ENCODE results near the gene SHROOM3. TPM values are rescaled to one million over a fixed set of nuclear protein-coding genes. Genes with fewer than 3 reads are reported as not detected.

The SHROOM3 gene
- total RNA-seq, 2 donors from 2014 or later: 56.7 to 96.0 TPM

- Histone ChIP-seq H3K36me3 (replicated peaks in 1 of 2; ENCODE audit: insufficient read depth in 1 of 2, low read depth in 2 of 2) (no peaks in the 10 kb centered on the region), H3K4me3 (no peak overlapping the region), H3K27ac (no peak overlapping the region), H3K9me3 (no peaks in the 10 kb centered on the region), H3K27me3 (no peaks in the 10 kb centered on the region), H3K4me1 (peaks cover 6% of the 10 kb centered on the region)
- no peak for DNase-seq
- intact Hi-C loops (cut with DNase I): no loop called here
- TF ChIP-seq CTCF (IDR thresholded peaks at IDR 0.05) (no peak), POLR2A (IDR thresholded peaks at IDR 0.05) (no peak)
- ATAC-seq: no peak
- WGBS, 2 donors: 74 to 77% methylated on average over 4 of the region's 4 CpGs
These were observed 54.1 kb downstream of the SHROOM3 start for GRCh38 chr4:76488888-76489685.

- Histone ChIP-seq H3K4me3 (no peak overlapping the region), H3K4me1 (peaks cover 6% of the 10 kb centered on the region), H3K27me3 (no peaks in the 10 kb centered on the region), H3K27ac (no peak overlapping the region), H3K9me3 (no peaks in the 10 kb centered on the region), H3K36me3 (replicated peaks in 1 of 2; ENCODE audit: insufficient read depth in 1 of 2, low read depth in 2 of 2) (no peaks in the 10 kb centered on the region)
- ATAC-seq: no peak
- TF ChIP-seq CTCF (IDR thresholded peaks at IDR 0.05): no peak
- TF ChIP-seq POLR2A (IDR thresholded peaks at IDR 0.05): no peak
- 80 to 88% methylated on average over 6 of the region's 6 CpGs for WGBS, 2 donors
- no peak for DNase-seq
- intact Hi-C loops (cut with DNase I): no loop called here
These were observed 54.7 kb downstream of the SHROOM3 start for GRCh38 chr4:76489686-76490161.

GRCh38 chr4:76492055-76492454, 57.0 kb downstream of the SHROOM3 start:
- no peak overlapping the region for H3K4me3 ChIP-seq
- ATAC-seq: no peak
- H3K9me3 ChIP-seq: no peaks in the 10 kb centered on the region
- H3K27me3 ChIP-seq: no peaks in the 10 kb centered on the region
- no peak for DNase-seq
- TF ChIP-seq CTCF (IDR thresholded peaks at IDR 0.05): no peak
- no peak for TF ChIP-seq POLR2A (IDR thresholded peaks at IDR 0.05)
- no peak overlapping the region for H3K27ac ChIP-seq
- no peaks in the 10 kb centered on the region for H3K36me3 ChIP-seq (replicated peaks in 1 of 2; ENCODE audit: insufficient read depth in 1 of 2, low read depth in 2 of 2)
- intact Hi-C loops (cut with DNase I): no loop called here
- H3K4me1 ChIP-seq: no peaks in the 10 kb centered on the region
- 75 to 77% methylated on average over 3 of the region's 3 CpGs for WGBS, 2 donors

- peak; percentile 10 for ATAC-seq
- Histone ChIP-seq H3K9me3 (no peaks in the 10 kb centered on the region), H3K4me1 (peaks cover 14% of the 10 kb centered on the region), H3K27ac (peak overlapping the region in 1 of 4 donors; percentile 26), H3K27me3 (no peaks in the 10 kb centered on the region), H3K36me3 (replicated peaks in 1 of 2; ENCODE audit: insufficient read depth in 1 of 2, low read depth in 2 of 2) (no peaks in the 10 kb centered on the region), H3K4me3 (no peak overlapping the region)
- no peak for TF ChIP-seq POLR2A (IDR thresholded peaks at IDR 0.05)
- TF ChIP-seq CTCF (IDR thresholded peaks at IDR 0.05): no peak
- WGBS, 2 donors: 75 to 85% methylated on average over 5 of the region's 5 CpGs
- intact Hi-C loops (cut with DNase I): no loop called here
- DNase-seq: no peak
These were observed 59.2 kb downstream of the SHROOM3 start for GRCh38 chr4:76494243-76494642.

Measured in body of pancreas (tissue), 4 donors.